MM.1S (cell line): ENCODE results near the gene ZNF333.

Experiments used
- DNase-seq: peaks from one replicate; pipeline ENCODE4 v3.0.0-alpha.2; 2015
- H2AFZ ChIP-seq: fragments of 300-600 bp; sonication (generic); 2 replicates; pipeline ENCODE4 v1.6.0; 2016; ENCODE audit warnings: antibody characterized with exemption, low read length
- H3F3A ChIP-seq: fragments of 300-600 bp; sonication (generic); 2 replicates; pipeline ENCODE4 v1.6.1; 2016; ENCODE audit warnings: mild to moderate bottlenecking, antibody characterized with exemption, low read length, moderate library complexity, mixed read lengths; ENCODE audit not compliant: insufficient read depth
- H3K27ac ChIP-seq: fragments of 300-600 bp; sonication (generic); 2 replicates; pipeline ENCODE4 v1.5.1; 2016; ENCODE audit warnings: mild to moderate bottlenecking, low read length
- H3K27me3 ChIP-seq: fragments of 300-600 bp; sonication (generic); replicated peaks from 2 replicates; pipeline ENCODE4 v1.6.0; 2016; ENCODE audit warnings: low read length; ENCODE audit not compliant: insufficient read depth
- H3K36me3 ChIP-seq: fragments of 300-600 bp; sonication (generic); replicated peaks from 2 replicates; pipeline ENCODE4 v1.6.1; 2016; ENCODE audit warnings: mild to moderate bottlenecking, low read length, mixed read lengths; ENCODE audit not compliant: insufficient read depth
- H3K4me1 ChIP-seq: fragments of 300-600 bp; sonication (generic); 2 replicates; pipeline ENCODE4 v1.6.1; 2016; ENCODE audit warnings: low read length, mixed read lengths
- H3K4me2 ChIP-seq: fragments of 300-600 bp; sonication (generic); 2 replicates; pipeline ENCODE4 v1.6.0; 2016; ENCODE audit warnings: low read depth, low read length
- H3K4me3 ChIP-seq: fragments of 300-600 bp; sonication (generic); 2 replicates; pipeline ENCODE4 v1.5.1; 2016; ENCODE audit warnings: low read length, mixed read lengths
- H3K79me2 ChIP-seq: fragments of 300-600 bp; sonication (generic); 2 replicates; pipeline ENCODE4 v1.6.1; 2016; ENCODE audit warnings: mixed run types, low read length, mixed read lengths
- H3K9ac ChIP-seq: fragments of 300-600 bp; sonication (generic); 2 replicates; pipeline ENCODE4 v1.6.1; 2016; ENCODE audit warnings: low read length, mixed read lengths
- H3K9me2 ChIP-seq: fragments of 300-600 bp; sonication (generic); replicated peaks from 2 replicates; pipeline ENCODE4 v1.6.1; 2016; ENCODE audit warnings: mild to moderate bottlenecking, low read length, mixed read lengths; ENCODE audit not compliant: insufficient read depth
- H3K9me3 ChIP-seq: fragments of 300-600 bp; sonication (generic); replicated peaks from 2 replicates; pipeline ENCODE4 v1.6.1; 2016; ENCODE audit warnings: mild to moderate bottlenecking, low read length, mixed read lengths; ENCODE audit not compliant: insufficient read depth
- H4K20me1 ChIP-seq: fragments of 300-600 bp; sonication (generic); 2 replicates; pipeline ENCODE4 v1.6.1; 2016; ENCODE audit warnings: mild to moderate bottlenecking, low read length, moderate library complexity, mixed read lengths; ENCODE audit not compliant: insufficient read depth
- CTCF ChIP-seq: fragments of 300-600 bp; sonication (generic); IDR thresholded peaks from 2 replicates; pipeline ENCODE4 v1.5.1; 2016; ENCODE audit warnings: antibody characterized with exemption, low read length, mixed read lengths
- EZH2 ChIP-seq: fragments of 300-600 bp; sonication (generic); optimal IDR thresholded peaks from 2 replicates; pipeline ENCODE3; 2017; ENCODE audit warnings: low read depth, mild to moderate bottlenecking, antibody characterized with exemption, low read length, mixed read lengths
- EZH2phosphoT487 ChIP-seq: fragments of 300-600 bp; sonication (generic); IDR thresholded peaks from 2 replicates; pipeline ENCODE4 v1.6.1; 2018; ENCODE audit warnings: antibody characterized with exemption, low read length

ZNF333 gene

GRCh38 chr19:14767466-14767971 lies 77.7 kb downstream of the ZNF333 start:
- no peak overlapping the region for H3K9ac ChIP-seq
- no peak for TF ChIP-seq EZH2
- no peak for TF ChIP-seq CTCF
- TF ChIP-seq EZH2phosphoT487 = no peak
- no peaks in the 10 kb centered on the region for H3K36me3 ChIP-seq
- no peak overlapping the region for H3K4me3 ChIP-seq
- H3K9me3 ChIP-seq = no peaks in the 10 kb centered on the region
- H3K4me1 ChIP-seq = no peaks in the 10 kb centered on the region
- no peaks in the 10 kb centered on the region for H3K9me2 ChIP-seq
- H3K27me3 ChIP-seq = peaks cover 34% of the 10 kb centered on the region
- H3K27ac ChIP-seq = no peak overlapping the region
- H4K20me1 ChIP-seq = no peaks in the 10 kb centered on the region
- H3K79me2 ChIP-seq = no peaks in the 10 kb centered on the region
- no peak overlapping the region for H3K4me2 ChIP-seq
- no peak overlapping the region for H2AFZ ChIP-seq
- no peak for DNase-seq
- H3F3A ChIP-seq = no peaks in the 10 kb centered on the region

- H3K79me2 ChIP-seq = no peaks in the 10 kb centered on the region
- no peaks in the 10 kb centered on the region for H3K4me1 ChIP-seq
- H3F3A ChIP-seq = no peaks in the 10 kb centered on the region
- no peaks in the 10 kb centered on the region for H4K20me1 ChIP-seq
- no peak overlapping the region for H3K27ac ChIP-seq
- no peaks in the 10 kb centered on the region for H3K36me3 ChIP-seq
- TF ChIP-seq EZH2phosphoT487 (no peak), EZH2 (no peak), CTCF (no peak)
- no peak overlapping the region for H3K4me3 ChIP-seq
- peaks cover 34% of the 10 kb centered on the region for H3K27me3 ChIP-seq
- no peaks in the 10 kb centered on the region for H3K9me2 ChIP-seq
- no peak overlapping the region for H2AFZ ChIP-seq
- no peak overlapping the region for H3K4me2 ChIP-seq
- DNase-seq = no peak
- H3K9me3 ChIP-seq = no peaks in the 10 kb centered on the region
- no peak overlapping the region for H3K9ac ChIP-seq
These were observed 78.2 kb downstream of the ZNF333 start for GRCh38 chr19:14768001-14768400.

GRCh38 chr19:14769201-14769600 lies 79.4 kb downstream of the ZNF333 start:
- Histone ChIP-seq H4K20me1 (no peaks in the 10 kb centered on the region), H3K4me2 (no peak overlapping the region), H3F3A (no peaks in the 10 kb centered on the region), H2AFZ (no peak overlapping the region), H3K4me1 (no peaks in the 10 kb centered on the region), H3K9me2 (no peaks in the 10 kb centered on the region), H3K4me3 (no peak overlapping the region), H3K27ac (no peak overlapping the region), H3K9ac (no peak overlapping the region), H3K27me3 (peaks cover 29% of the 10 kb centered on the region), H3K9me3 (no peaks in the 10 kb centered on the region), H3K79me2 (no peaks in the 10 kb centered on the region), H3K36me3 (no peaks in the 10 kb centered on the region)
- TF ChIP-seq EZH2phosphoT487 (no peak), CTCF (no peak), EZH2 (no peak)
- no peak for DNase-seq
